ENCODE data around the gene HAPLN2.

The HAPLN2 gene

GRCh38 chr1:156659988-156660751 lies 41.0 kb downstream of the HAPLN2 start (continued):
- TF ChIP-seq ZNF707 (tag by site-specific recombination; IDR thresholded peaks at IDR 0.05) (peak; percentile 43; the same call in 1 of the 2 replicates), GLI2 (tag by site-specific recombination; IDR thresholded peaks at IDR 0.05; ENCODE audit: borderline replicate concordance, low read depth) (no peak), ZNF600 (tag by site-specific recombination; IDR thresholded peaks at IDR 0.05) (peak; percentile 87), ZNF366 (tag by site-specific recombination; conservative IDR thresholded peaks at IDR 0.05) (peak; percentile 68), SP7 (tag by site-specific recombination; IDR thresholded peaks at IDR 0.05) (peak; percentile 97), TRIM28 (IDR thresholded peaks at IDR 0.05; ENCODE audit: borderline replicate concordance, low read length) (peak; percentile 90; the same call in 1 of the 2 replicates), ZNF48 (tag by site-specific recombination; IDR thresholded peaks at IDR 0.05) (no peak), SCRT1 (tag by site-specific recombination; IDR thresholded peaks at IDR 0.05; ENCODE audit: borderline replicate concordance) (no peak), ZNF146 (tag by site-specific recombination; IDR thresholded peaks at IDR 0.05) (peak; percentile 58), INSM2 (tag by site-specific recombination; IDR thresholded peaks at IDR 0.05) (peak; percentile 86), ZNF211 (tag by site-specific recombination; IDR thresholded peaks at IDR 0.05; ENCODE audit: low read depth) (0 out of 2 replicates have a peak, but pooled peaks have one; percentile 17), ZNF530 (tag by site-specific recombination; IDR thresholded peaks at IDR 0.05; ENCODE audit: low read depth) (no peak), ZNF280D (tag by site-specific recombination; IDR thresholded peaks at IDR 0.05) (peak; percentile 76), ZNF2 (tag by site-specific recombination; IDR thresholded peaks at IDR 0.05) (peak; percentile 100), ZNF501 (tag by site-specific recombination; IDR thresholded peaks at IDR 0.05) (peak; percentile 97; the same call in 1 of the 2 replicates), ZNF18 (tag by site-specific recombination; IDR thresholded peaks at IDR 0.05) (peak; percentile 91), KLF17 (tag by site-specific recombination; IDR thresholded peaks at IDR 0.05) (peak; percentile 99), YY1 (tag by site-specific recombination; IDR thresholded peaks at IDR 0.05) (peak; percentile 30; the same call in 1 of the 2 replicates), ZSCAN30 (tag by site-specific recombination; IDR thresholded peaks at IDR 0.05) (peak; percentile 60), ZNF776 (tag by site-specific recombination; IDR thresholded peaks at IDR 0.05; ENCODE audit: borderline replicate concordance) (no peak), ZNF785 (tag by site-specific recombination; IDR thresholded peaks at IDR 0.05) (peak; percentile 94), ZFP37 (tag by site-specific recombination; IDR thresholded peaks at IDR 0.05) (peak; percentile 81; the same call in 1 of the 2 replicates)
- TF ChIP-seq, protein P1, sequence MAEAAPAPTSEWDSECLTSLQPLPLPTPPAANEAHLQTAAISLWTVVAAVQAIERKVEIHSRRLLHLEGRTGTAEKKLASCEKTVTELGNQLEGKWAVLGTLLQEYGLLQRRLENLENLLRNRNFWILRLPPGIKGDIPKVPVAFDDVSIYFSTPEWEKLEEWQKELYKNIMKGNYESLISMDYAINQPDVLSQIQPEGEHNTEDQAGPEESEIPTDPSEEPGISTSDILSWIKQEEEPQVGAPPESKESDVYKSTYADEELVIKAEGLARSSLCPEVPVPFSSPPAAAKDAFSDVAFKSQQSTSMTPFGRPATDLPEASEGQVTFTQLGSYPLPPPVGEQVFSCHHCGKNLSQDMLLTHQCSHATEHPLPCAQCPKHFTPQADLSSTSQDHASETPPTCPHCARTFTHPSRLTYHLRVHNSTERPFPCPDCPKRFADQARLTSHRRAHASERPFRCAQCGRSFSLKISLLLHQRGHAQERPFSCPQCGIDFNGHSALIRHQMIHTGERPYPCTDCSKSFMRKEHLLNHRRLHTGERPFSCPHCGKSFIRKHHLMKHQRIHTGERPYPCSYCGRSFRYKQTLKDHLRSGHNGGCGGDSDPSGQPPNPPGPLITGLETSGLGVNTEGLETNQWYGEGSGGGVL (tag by site-specific recombination; IDR thresholded peaks at IDR 0.05) = peak; percentile 98
- TF ChIP-seq, protein P2, sequence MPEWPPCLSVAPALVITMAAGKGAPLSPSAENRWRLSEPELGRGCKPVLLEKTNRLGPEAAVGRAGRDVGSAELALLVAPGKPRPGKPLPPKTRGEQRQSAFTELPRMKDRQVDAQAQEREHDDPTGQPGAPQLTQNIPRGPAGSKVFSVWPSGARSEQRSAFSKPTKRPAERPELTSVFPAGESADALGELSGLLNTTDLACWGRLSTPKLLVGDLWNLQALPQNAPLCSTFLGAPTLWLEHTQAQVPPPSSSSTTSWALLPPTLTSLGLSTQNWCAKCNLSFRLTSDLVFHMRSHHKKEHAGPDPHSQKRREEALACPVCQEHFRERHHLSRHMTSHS (tag by site-specific recombination; IDR thresholded peaks at IDR 0.05) = peak; percentile 62; the same call in 1 of the 2 replicates
- TF ChIP-seq, protein P3, sequence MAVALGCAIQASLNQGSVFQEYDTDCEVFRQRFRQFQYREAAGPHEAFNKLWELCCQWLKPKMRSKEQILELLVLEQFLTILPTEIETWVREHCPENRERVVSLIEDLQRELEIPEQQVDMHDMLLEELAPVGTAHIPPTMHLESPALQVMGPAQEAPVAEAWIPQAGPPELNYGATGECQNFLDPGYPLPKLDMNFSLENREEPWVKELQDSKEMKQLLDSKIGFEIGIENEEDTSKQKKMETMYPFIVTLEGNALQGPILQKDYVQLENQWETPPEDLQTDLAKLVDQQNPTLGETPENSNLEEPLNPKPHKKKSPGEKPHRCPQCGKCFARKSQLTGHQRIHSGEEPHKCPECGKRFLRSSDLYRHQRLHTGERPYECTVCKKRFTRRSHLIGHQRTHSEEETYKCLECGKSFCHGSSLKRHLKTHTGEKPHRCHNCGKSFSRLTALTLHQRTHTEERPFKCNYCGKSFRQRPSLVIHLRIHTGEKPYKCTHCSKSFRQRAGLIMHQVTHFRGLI (tag by site-specific recombination; IDR thresholded peaks at IDR 0.05) = peak; percentile 17; the same call in 1 of the 2 replicates
